HG02852 (cell line): ENCODE data around the gene APBA3.

Experiments used
- ATAC-seq: cut with Tn5 transposase; IDR thresholded peaks from one replicate; pipeline ENCODE4 v1.9.1; 2021; ENCODE audit warnings: mild to moderate bottlenecking, moderate library complexity; ENCODE audit not compliant: unreplicated experiment

The APBA3 gene

GRCh38 chr19:3788996-3789778 lies 27.7 kb upstream of the APBA3 start:
- no peak for ATAC-seq

GRCh38 chr19:3785938-3786824 lies 24.7 kb upstream of the APBA3 start, which contains the start of gene MATK:
MATK (minus strand) TSS chr19:3786381; CDS start chr19:3785135, 1,246 bp downstream.
- ATAC-seq = no peak

- no peak for ATAC-seq
These were observed 24.0 kb upstream of the APBA3 start for GRCh38 chr19:3785451-3785937.

- no peak for ATAC-seq
These were observed 23.3 kb upstream of the APBA3 start for GRCh38 chr19:3784607-3785450.

GRCh38 chr19:3783660-3784584 lies 22.4 kb upstream of the APBA3 start:
- no peak for ATAC-seq

GRCh38 chr19:3782903-3783302 lies 21.4 kb upstream of the APBA3 start:
- no peak for ATAC-seq

GRCh38 chr19:3782330-3782729 lies 20.8 kb upstream of the APBA3 start:
- no peak for ATAC-seq

GRCh38 chr19:3781603-3782002 lies 20.1 kb upstream of the APBA3 start:
- ATAC-seq = no peak

GRCh38 chr19:3780786-3781304 lies 19.4 kb upstream of the APBA3 start:
- ATAC-seq = no peak

GRCh38 chr19:3778899-3779723 lies 17.6 kb upstream of the APBA3 start:
- ATAC-seq = no peak

- no peak for ATAC-seq
These were observed 16.8 kb upstream of the APBA3 start for GRCh38 chr19:3778104-3778867.

GRCh38 chr19:3776479-3777040 lies 15.1 kb upstream of the APBA3 start:
- no peak for ATAC-seq

- ATAC-seq = no peak
These were observed 14.3 kb upstream of the APBA3 start for GRCh38 chr19:3775831-3776230.

- no peak for ATAC-seq
These were observed 13.9 kb upstream of the APBA3 start for GRCh38 chr19:3775374-3775711.

GRCh38 chr19:3774621-3775373 lies 13.3 kb upstream of the APBA3 start:
- ATAC-seq = no peak

GRCh38 chr19:3773814-3774515 lies 12.5 kb upstream of the APBA3 start:
- ATAC-seq = no peak
